ENCODE measurements around the gene TASOR.
"Not testable (repeated sequence)": the region's sequence is repeated elsewhere in the genome, so short reads cannot be mapped to it uniquely, and the experiment has no call there.

TASOR gene, protein sequence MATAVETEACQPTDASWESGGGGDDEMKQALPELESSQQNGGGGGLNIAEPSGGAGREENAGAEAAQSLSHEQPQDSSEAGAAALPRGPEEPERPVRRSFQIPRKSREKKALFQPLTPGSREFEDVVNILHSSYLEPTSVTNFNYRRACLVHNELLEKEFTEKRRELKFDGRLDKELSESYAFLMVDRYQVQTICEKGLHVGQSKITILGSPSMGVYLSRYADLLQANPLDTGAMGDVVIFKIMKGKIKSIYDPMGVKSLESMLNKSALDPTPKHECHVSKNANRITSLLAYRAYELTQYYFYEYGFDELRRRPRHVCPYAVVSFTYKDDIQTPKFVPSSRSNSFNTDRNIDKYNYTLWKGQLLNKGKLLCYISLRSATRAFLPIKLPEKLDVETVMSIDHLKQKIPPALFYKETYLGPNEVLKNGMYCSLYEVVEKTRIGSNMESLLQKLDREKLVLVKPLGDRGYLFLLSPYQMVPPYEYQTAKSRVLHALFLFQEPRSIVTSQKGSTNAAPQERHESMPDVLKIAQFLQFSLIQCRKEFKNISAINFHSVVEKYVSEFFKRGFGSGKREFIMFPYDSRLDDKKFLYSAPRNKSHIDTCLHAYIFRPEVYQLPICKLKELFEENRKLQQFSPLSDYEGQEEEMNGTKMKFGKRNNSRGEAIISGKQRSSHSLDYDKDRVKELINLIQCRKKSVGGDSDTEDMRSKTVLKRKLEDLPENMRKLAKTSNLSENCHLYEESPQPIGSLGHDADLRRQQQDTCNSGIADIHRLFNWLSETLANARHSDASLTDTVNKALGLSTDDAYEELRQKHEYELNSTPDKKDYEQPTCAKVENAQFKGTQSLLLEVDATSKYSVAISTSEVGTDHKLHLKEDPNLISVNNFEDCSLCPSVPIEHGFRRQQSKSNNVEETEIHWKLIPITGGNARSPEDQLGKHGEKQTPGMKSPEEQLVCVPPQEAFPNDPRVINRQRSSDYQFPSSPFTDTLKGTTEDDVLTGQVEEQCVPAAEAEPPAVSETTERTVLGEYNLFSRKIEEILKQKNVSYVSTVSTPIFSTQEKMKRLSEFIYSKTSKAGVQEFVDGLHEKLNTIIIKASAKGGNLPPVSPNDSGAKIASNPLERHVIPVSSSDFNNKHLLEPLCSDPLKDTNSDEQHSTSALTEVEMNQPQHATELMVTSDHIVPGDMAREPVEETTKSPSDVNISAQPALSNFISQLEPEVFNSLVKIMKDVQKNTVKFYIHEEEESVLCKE (N-terminal part only)

DNA sequence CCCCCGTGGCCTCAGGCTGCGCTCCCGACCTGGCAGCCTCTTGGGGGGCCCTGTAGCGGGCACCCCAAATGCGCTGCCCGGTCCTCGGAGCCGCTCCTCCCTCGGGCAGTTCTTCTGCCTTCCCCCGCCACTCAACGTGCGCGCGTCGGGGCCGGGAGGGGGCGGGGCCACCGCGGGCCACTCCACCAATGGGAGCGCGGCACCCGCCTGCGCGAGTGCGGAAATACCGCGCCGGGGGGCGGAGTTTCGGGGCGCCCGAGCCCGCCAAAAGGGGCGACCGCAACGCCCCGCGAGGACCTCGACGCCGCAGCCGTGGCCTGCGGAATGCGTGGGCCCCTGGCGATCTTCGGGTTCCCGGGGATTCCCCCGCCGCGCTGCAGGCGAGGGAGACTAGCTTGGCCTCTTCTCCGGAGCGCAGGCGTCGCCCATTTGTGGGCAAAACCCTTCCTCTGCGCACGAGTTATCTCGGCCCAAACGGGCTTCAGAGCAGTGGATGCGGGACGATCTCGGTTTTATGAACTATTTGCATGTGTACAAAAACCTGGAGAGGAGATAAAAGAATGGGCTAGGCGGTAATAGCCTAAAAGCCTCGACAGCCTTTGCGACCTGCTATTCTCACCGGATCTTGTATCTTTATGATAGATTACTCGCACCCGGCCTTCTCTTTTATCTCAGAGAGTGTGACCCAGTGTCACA, at the start of gene TASOR:
TASOR (minus strand) TSS at position 144 of the 696 bp plus-strand sequence. CDS start 259 bp downstream, outside the sequence.
- no peaks in the 10 kb centered on the region for H3K27me3 Mint-ChIP-seq (ENCODE audit: low read depth)
- peaks cover 15% of the 10 kb centered on the region for H3K9me3 Mint-ChIP-seq
- H3K27ac Mint-ChIP-seq, result peak within 1 kb of the TSS; percentile 93 to 100 (median 99)
- H3K4me3 Mint-ChIP-seq, result peak within 1 kb of the TSS; percentile 92 to 96 (median 96)
- peaks cover 17% of the 10 kb centered on the region for H3K4me1 Mint-ChIP-seq
- TF ChIP-seq, protein P1, sequence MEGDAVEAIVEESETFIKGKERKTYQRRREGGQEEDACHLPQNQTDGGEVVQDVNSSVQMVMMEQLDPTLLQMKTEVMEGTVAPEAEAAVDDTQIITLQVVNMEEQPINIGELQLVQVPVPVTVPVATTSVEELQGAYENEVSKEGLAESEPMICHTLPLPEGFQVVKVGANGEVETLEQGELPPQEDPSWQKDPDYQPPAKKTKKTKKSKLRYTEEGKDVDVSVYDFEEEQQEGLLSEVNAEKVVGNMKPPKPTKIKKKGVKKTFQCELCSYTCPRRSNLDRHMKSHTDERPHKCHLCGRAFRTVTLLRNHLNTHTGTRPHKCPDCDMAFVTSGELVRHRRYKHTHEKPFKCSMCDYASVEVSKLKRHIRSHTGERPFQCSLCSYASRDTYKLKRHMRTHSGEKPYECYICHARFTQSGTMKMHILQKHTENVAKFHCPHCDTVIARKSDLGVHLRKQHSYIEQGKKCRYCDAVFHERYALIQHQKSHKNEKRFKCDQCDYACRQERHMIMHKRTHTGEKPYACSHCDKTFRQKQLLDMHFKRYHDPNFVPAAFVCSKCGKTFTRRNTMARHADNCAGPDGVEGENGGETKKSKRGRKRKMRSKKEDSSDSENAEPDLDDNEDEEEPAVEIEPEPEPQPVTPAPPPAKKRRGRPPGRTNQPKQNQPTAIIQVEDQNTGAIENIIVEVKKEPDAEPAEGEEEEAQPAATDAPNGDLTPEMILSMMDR (IDR thresholded peaks at IDR 0.05; ENCODE audit: unreplicated experiment in 3 of 3), result no peak
- peaks cover 46% of the 10 kb centered on the region for H3K36me3 Mint-ChIP-seq (ENCODE audit: low read depth)

DNA sequence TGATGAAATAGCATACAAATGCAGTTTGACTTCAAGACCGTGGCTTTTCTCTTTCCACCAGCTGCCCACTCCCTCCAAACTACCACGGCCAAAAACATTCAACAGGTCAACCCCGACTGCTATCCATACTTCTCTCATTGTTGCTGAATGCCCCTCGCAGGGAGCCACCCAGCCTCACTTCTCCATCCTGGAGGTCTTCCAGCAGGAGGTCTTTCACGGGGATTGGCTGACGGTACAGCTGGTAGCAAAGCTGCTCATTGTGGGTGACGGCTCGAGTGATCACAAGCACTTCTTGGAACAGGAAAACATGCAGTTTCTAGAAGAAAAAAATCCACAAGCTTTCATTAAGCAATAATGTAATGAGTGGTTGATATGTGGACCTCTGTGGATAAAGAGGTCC, 49.0 kb upstream of the TASOR start:
- TF ChIP-seq, protein P1 (IDR thresholded peaks at IDR 0.05; ENCODE audit: unreplicated experiment in 3 of 3), result no peak
- Mint-ChIP-seq H3K27me3 (ENCODE audit: low read depth) (no peaks in the 10 kb centered on the region), H3K27ac (no peak overlapping the region), H3K4me3 (no peak overlapping the region), H3K9me3 (no peaks in the 10 kb centered on the region), H3K36me3 (ENCODE audit: low read depth) (peaks cover 63% of the 10 kb centered on the region), H3K4me1 (no peaks in the 10 kb centered on the region)

DNA sequence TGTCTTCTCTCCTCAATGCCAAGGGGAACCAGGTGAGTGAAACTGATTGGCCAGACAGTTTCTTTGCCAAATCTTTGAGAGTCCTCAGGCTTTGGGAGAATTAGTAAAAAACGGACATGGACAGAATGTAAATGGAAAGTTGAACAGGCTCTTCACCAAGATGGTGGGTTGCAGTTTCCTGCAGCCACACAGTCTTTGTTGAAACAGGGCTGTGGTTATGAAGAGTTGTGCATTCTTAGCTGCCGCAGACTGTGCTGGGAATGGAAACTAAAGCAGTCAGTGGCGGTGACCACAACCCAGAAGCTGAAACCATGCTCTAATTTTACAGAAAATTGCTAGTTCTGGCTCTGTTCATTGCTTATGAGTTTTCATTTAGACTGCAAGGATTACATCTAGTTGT, 42.1 kb upstream of the TASOR start:
- H3K27ac Mint-ChIP-seq, result peak overlapping the region; percentile 64 to 79 (median 77)
- no peak overlapping the region for H3K4me3 Mint-ChIP-seq
- peaks cover 25% of the 10 kb centered on the region for H3K4me1 Mint-ChIP-seq
- TF ChIP-seq, protein P1 (IDR thresholded peaks at IDR 0.05; ENCODE audit: unreplicated experiment in 3 of 3), result no peak
- H3K9me3 Mint-ChIP-seq, result peaks cover 4% of the 10 kb centered on the region
- H3K36me3 Mint-ChIP-seq (ENCODE audit: low read depth), result peaks cover 66% of the 10 kb centered on the region
- H3K27me3 Mint-ChIP-seq (ENCODE audit: low read depth), result no peaks in the 10 kb centered on the region

DNA sequence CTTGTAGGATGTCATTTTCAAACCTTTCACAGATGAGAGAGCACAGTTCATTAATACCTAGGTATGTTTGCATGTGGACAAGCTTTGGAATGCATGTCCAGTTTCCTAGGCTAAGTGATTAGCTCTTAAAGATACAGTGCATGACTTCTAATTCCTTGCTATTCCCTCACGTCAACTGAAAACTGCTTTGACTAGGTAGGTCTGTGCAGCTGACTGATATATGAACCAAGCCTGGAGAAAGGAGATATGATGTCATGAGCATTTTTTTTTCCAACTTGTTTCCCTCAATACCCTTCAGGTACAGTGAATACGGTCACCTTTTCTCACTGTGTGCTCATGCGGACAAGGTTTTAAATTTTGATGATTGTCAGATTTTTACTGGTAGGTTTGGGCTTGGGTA, 41.6 kb upstream of the TASOR start:
- H3K4me1 Mint-ChIP-seq, result peaks cover 30% of the 10 kb centered on the region
- no peaks in the 10 kb centered on the region for H3K27me3 Mint-ChIP-seq (ENCODE audit: low read depth)
- no peak overlapping the region for H3K4me3 Mint-ChIP-seq
- peaks cover 7% of the 10 kb centered on the region for H3K9me3 Mint-ChIP-seq
- H3K36me3 Mint-ChIP-seq (ENCODE audit: low read depth), result peaks cover 66% of the 10 kb centered on the region
- TF ChIP-seq, protein P1 (IDR thresholded peaks at IDR 0.05; ENCODE audit: unreplicated experiment in 3 of 3), result no peak
- peak overlapping the region; percentile 64 to 79 (median 77) for H3K27ac Mint-ChIP-seq

DNA sequence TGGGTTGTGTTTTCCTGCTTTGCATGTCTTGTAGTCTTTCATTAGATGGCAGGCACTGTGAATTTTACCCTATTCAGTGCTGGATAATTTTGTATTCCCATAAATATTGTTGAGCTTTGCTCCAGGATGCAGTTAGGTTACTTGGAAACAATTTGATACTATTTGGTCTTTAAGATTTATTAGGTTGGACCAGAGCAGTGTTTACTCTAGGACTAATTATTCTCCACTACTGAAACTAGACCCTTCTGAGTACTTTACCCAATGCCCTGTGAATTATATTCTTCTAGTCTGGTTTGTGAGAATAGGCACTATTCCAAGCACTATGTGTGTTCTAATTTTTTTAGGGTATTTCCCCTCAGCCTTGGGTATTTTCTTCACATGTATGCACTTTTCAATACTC, 37.8 kb upstream of the TASOR start:
- Mint-ChIP-seq H3K27ac (peak overlapping the region; percentile 75 to 87 (median 85)), H3K36me3 (ENCODE audit: low read depth) (peaks cover 49% of the 10 kb centered on the region), H3K4me1 (peaks cover 31% of the 10 kb centered on the region)

DNA sequence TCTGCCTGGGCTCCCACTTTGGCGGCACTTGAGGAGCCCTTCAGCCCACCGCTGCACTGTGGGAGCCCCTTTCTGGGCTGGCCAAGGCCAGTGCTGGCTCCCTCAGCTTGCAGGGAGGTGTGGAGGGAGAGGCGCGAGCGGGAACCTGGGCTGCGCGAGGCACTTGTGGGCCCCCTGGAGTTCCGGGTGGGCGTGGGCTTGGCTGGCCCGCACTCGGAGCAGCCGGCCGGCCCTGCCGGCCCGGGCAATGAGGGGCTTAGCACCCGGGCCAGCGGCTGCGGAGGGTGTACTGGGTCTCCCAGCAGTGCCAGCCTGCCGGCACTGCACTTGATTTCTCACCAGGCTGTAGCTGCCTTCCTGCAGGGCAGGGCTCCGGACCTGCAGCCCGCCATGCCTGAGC, 35.7 kb upstream of the TASOR start:
- H3K9me3 Mint-ChIP-seq, result peaks cover 29% of the 10 kb centered on the region
- not testable (repeated sequence) for H3K27me3 Mint-ChIP-seq (ENCODE audit: low read depth); H3K27ac Mint-ChIP-seq; H3K4me3 Mint-ChIP-seq
- peaks cover 38% of the 10 kb centered on the region for H3K36me3 Mint-ChIP-seq (ENCODE audit: low read depth)
- peaks cover 25% of the 10 kb centered on the region for H3K4me1 Mint-ChIP-seq

More for the DNA sequence above, 37.8 kb upstream of the TASOR start:
- TF ChIP-seq, protein P1 (IDR thresholded peaks at IDR 0.05; ENCODE audit: unreplicated experiment in 3 of 3), result no peak
- Mint-ChIP-seq H3K9me3 (peaks cover 25% of the 10 kb centered on the region), H3K27me3 (ENCODE audit: low read depth) (no peaks in the 10 kb centered on the region), H3K4me3 (no peak overlapping the region)

Data from nephron (organoid).